GM18505 (cell line): ENCODE data around the gene PTPRN2.

Source experiments
- ATAC-seq: cut with Tn5 transposase; IDR thresholded peaks from one replicate; pipeline ENCODE4 v1.9.1; 2021; ENCODE audit not compliant: unreplicated experiment
- POLR2A ChIP-seq: IDR thresholded peaks from 4 replicates; pipeline ENCODE4 v1.6.1; 2011; ENCODE audit warnings: borderline replicate concordance; ENCODE audit not compliant: insufficient read depth, insufficient read length; ENCODE audit errors: extremely low read depth

PTPRN2 gene

DNA sequence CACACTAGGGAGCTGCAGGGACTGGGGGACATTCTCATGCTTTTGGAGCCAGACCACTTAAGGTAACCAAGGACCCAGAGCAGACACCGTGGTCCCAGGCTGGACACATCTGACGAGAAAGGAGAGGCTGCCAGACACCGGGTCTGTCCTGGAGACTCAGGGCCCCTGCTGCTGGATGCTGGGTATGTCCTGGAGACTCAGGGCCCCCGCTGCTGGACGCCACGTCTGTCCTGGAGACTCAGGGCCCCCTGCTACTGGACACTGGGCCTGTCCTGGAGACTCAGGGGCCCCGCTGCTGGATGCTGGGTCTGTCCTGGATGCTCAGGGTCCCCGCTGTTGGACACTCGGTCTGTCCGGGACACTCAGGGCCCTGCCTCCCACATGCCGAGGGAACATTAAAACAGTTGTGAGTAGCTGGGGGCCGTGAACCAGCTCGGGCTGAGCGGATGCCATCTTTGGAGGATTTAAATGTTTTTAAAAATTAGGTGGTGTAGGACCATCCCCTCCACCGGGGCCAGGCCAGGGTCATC lies 1001.1 kb downstream of the PTPRN2 start:
- no peak for TF ChIP-seq POLR2A
- ATAC-seq, result no peak

DNA sequence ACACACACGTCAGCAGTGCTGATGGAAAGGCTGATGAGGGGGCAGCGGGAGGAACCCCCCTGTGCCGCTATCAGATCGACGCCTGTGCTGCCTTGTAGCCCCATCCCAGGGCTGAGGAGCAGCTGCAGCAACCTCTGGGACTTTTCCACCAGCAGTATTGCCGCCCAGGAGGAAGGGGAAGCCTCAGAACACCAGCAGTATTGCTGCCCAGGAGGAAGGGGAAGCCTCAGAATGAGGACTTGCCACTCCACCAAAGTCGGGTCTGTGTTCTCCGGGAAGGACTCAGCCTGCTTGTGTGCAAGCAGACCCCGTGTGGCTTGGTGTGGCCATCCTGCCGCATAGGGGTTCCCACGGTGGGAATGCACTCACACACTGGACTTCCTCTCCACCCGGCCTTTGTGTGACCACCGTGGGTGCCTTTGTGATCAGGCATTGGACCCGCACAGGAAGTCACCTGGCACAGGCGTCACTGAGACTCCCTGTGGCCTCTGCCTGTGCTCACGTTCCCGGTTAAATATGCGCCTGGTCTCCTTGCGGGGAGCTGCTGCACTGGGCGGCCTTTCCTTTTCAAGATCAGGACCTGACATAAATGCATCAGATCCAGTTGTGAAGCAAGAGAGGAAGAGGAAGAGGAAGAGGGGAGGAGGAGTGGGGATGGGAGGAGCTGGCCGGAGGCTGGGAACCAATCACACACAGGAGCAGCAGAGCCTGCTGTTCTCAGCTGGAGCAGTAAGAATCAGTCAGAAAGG lies 1002.3 kb downstream of the PTPRN2 start:
- TF ChIP-seq POLR2A, result no peak
- no peak for ATAC-seq

DNA sequence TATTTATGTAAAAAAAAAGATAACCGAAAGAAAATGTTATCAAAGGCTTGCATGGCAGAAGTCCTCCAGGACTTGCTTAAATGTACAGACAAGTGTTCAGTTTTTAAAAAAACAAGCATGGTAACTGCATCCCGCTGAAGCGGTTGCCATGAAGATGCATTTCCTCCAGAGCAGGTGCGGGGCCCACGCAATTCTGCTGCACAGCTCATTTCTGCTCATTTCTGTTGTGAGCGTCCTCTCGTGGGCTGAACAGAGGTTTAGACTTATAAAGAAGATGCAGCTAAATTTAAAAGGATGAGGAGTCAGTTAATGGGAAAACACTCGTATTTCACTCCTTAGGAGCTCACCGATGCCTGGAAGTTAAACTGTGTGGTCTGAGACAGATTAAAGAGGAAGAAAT lies 1003.2 kb downstream of the PTPRN2 start:
- TF ChIP-seq POLR2A, result no peak
- ATAC-seq, result no peak

DNA sequence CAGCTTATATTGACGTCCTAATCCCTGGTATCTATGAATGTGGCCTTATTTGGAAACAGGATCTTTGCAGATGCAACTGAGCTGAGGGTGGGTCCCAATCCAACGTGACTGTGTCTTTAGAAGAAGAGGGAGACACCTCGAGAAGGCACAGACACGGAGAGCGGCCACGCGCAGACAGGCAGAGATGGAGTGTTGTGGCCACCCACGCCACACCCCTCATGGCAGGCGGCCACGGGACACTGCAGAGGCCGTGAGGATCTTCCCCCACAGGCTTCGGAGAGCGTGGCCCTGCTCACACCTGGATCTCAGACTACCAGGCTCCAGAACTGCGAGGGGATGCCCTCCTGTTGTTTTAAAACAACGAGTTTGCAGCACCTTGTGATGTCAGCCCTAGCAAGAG lies 1005.9 kb downstream of the PTPRN2 start:
- TF ChIP-seq POLR2A, result no peak
- no peak for ATAC-seq

- no peak for TF ChIP-seq POLR2A
- no peak for ATAC-seq
Observed at GRCh38 chr7:157580324-157580723, 1007.3 kb downstream of the PTPRN2 start.

DNA sequence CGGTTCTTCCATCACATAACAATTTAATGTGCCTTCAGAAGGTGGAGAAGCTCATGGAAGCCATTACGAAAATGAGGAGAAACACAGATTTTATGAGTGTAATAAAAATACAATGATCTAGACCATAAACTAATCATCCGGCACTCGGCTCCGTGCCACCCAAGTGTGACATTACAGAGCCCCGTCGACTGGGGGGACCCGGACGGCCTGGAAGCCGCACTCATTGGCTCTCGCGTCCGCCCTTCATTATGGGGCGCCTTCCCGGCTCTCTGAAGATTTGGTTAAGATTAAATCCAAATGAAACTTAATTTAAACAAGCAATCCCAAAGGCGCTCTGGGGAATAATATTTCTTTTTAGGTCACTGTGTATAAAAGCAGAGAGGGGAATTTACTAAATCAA lies 1008.2 kb downstream of the PTPRN2 start:
- TF ChIP-seq POLR2A, result no peak
- no peak for ATAC-seq

DNA sequence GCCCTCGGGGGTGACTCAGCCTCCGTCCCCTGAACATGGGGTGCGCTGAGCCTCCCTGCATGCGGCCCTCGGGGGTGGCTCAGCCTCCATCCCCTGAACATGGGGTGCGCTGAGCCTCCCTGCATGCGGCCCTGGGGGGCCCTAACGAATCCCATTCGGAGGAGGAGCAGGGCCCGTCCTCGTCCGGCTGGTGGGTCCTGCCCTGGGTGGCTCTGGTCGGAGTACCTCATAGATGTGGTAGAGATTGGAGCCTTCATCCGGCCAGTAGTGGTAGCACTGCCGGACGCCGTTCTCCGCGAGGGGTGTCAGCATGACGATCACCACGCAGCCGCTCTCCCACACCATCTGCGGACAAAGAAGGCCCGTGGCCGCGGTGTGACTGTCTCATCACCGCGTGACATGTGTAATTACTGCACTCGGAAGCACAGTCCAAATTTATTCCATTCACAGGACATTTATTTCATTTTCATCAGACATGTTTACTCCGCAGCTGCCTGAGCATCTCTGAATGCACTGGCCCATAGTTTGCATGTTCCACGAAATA lies 1009.8 kb downstream of the PTPRN2 start:
- no peak for ATAC-seq
- no peak for TF ChIP-seq POLR2A

- TF ChIP-seq POLR2A, result no peak
Observed at GRCh38 chr7:157577061-157577460, 1010.6 kb downstream of the PTPRN2 start.

GRCh38 chr7:157576415-157576814 lies 1011.2 kb downstream of the PTPRN2 start:
- no peak for ATAC-seq
- TF ChIP-seq POLR2A, result no peak

More at GRCh38 chr7:157577061-157577460, 1010.6 kb downstream of the PTPRN2 start:
- ATAC-seq, result no peak

DNA sequence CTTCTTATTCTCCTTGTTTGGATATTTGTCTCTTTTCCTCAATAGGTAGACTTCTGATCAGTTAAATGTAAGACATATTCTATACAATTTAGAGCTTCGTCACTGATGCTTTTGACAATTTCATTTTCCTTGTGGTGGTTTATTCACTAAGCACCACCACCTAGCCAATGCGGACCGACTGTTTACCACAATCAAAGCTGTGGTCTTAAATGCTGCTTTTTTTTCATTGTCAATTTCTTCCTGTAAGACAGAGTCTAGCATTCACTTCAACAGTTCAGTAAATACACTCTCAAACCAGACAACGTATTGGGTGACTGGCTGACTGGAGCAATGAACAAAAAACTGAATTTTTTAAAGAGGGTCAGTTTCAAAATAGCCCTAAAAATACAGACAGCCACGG lies 1011.8 kb downstream of the PTPRN2 start:
- ATAC-seq, result no peak
- TF ChIP-seq POLR2A, result no peak

DNA sequence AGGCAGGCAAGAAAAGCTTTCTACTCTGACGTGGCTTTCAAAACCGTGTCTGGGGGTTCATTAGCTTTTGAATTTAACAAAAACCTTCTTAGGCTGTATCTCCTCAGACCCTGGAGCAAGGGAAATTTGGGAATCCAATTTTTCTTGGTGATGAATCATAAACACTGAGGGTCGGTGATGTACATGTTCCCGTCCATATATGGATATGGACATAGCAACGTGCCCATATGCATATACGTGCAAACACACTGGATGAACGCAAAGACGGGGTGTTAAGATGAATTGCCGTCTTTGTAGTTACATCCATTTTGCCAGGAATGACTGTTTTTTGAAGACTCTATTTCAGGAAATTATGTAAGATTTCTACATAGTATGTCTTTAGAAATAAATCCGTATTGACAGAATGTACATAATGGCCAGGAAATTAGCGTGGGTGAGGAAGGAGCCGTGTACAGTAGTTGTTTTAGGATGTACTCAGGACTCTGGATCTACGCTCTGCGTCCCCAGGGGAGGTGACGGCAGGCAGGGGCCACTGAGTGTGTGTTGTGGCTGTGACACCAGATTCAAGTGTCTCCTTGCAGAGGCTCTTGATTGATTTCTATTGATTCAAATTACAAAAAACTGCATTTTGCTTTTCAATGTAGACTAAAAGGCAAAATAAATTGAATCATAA lies 1012.6 kb downstream of the PTPRN2 start:
- TF ChIP-seq POLR2A, result no peak

DNA sequence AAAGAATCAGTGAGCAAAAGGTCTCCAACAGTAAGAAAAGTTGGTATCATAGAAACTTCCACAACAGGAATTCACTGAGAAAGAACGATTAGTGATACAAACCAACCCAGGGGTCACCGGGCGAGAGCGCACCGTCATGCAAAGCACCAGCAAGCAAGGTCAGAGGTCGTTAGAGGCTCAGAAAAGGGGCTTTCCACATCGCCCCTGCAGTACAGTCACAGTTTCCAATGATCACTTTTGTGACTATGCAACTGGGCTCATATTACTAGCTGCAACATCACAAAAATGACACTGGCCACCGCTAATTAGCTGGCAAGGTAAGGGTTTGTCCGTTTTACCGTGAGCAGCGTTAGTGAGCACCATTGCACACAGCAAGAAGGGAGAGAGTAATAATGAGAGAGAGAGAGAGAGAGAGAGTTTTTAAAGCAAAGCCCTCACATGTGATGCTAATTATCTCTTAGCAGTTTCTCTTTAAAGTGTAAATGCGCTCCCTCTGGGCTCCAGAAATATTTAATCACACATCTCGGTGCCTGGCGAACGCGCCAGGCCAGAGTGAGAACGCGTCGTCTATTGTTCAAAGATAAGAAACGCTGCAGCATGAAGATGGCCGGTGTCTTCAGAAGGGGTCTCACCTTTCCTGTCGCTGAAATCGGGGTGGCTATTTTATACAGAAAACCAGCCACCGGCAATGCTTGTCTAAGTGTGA lies 1013.4 kb downstream of the PTPRN2 start:
- no peak for TF ChIP-seq POLR2A
- no peak for ATAC-seq

More for the DNA sequence above, 1012.6 kb downstream of the PTPRN2 start:
- no peak for ATAC-seq

DNA sequence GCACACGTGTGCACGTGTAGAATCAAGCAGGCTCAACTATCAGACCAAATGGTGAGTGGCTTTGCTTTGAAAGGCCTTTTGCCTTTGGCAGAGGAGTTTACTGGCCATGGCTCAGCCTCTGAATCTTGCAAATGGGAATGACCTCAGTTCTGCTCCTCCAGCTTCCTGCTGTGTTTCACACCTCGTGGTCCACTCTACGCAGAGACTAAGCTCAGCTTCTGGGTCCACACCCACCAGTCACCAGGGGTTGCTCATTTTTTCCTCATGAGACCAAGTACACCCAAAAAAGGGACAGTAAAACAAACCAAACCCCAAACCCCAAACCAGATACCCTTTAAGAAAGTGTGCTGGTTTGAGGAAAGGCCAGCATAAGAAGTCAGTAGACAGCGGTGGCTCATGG lies 1014.4 kb downstream of the PTPRN2 start:
- ATAC-seq, result no peak
- TF ChIP-seq POLR2A, result no peak
